Effector memory CD8-positive, alpha-beta T cell (primary cell): ENCODE measurements around the gene MRPS10.

Experiments used
- ATAC-seq: fragments of 150-1000 bp; cut with Tn5 transposase; replicated peaks from 2 replicates; pipeline ENCODE4 v1.10.0; 2021; ENCODE audit warnings: mild to moderate bottlenecking, moderate library complexity
- DNase-seq, 3 experiments: peaks; one replicate each; pipeline ENCODE4 v3.0.0; 2021
- H3K27ac Mint-ChIP-seq, 2 donors: one replicate each; pipeline ENCODE4 v1.8.0; 2022; ENCODE audit warnings: mild to moderate bottlenecking in 2 of 2, mixed read lengths in 2 of 2, moderate library complexity in 2 of 2
- H3K27me3 Mint-ChIP-seq, 2 donors: one replicate each; pipeline ENCODE4 v1.8.0; 2022; ENCODE audit warnings: mixed read lengths in 2 of 2
- H3K36me3 Mint-ChIP-seq: one replicate; pipeline ENCODE4 v1.8.0; 2022; ENCODE audit warnings: mild to moderate bottlenecking, moderate library complexity, mixed read lengths; ENCODE audit not compliant: insufficient read depth
- H3K4me1 Mint-ChIP-seq, 2 donors: one replicate each; pipeline ENCODE4 v1.8.0; 2022; ENCODE audit warnings: low read depth in 2 of 2, mixed read lengths in 2 of 2
- H3K4me3 Mint-ChIP-seq, 2 donors: one replicate each; pipeline ENCODE4 v1.8.0; 2022; ENCODE audit warnings: mild to moderate bottlenecking in 2 of 2, mixed read lengths in 2 of 2, moderate library complexity in 2 of 2
- H3K9me3 Mint-ChIP-seq, 2 donors: one replicate each; pipeline ENCODE4 v1.8.0; 2022; ENCODE audit warnings: mixed read lengths in 2 of 2

The MRPS10 gene

GRCh38 chr6:42254505-42254904 is 36.8 kb upstream of the MRPS10 start:
- ATAC-seq = no peak
- H3K4me3 Mint-ChIP-seq = no peak overlapping the region
- no peaks in the 10 kb centered on the region for H3K27me3 Mint-ChIP-seq
- H3K9me3 Mint-ChIP-seq = no peaks in the 10 kb centered on the region
- peaks cover 8 to 9% of the 10 kb centered on the region in 2 donors for H3K4me1 Mint-ChIP-seq
- H3K36me3 Mint-ChIP-seq = peaks cover 61% of the 10 kb centered on the region
- no peak for DNase-seq
- H3K27ac Mint-ChIP-seq = no peak overlapping the region

GRCh38 chr6:42251911-42252637 is 34.4 kb upstream of the MRPS10 start:
- peaks cover 57% of the 10 kb centered on the region for H3K36me3 Mint-ChIP-seq
- no peaks in the 10 kb centered on the region for H3K9me3 Mint-ChIP-seq
- H3K4me1 Mint-ChIP-seq = peaks cover 8 to 9% of the 10 kb centered on the region in 2 donors
- H3K27me3 Mint-ChIP-seq = no peaks in the 10 kb centered on the region
- no peak overlapping the region for H3K4me3 Mint-ChIP-seq
- DNase-seq (no peak), ATAC-seq (no peak)
- H3K27ac Mint-ChIP-seq = peak overlapping the region; percentile 72 to 79

- H3K36me3 Mint-ChIP-seq = peaks cover 55% of the 10 kb centered on the region
- H3K27ac Mint-ChIP-seq = peak overlapping the region in 1 of 2 donors; percentile 72
- no peaks in the 10 kb centered on the region for H3K9me3 Mint-ChIP-seq
- DNase-seq (no peak), ATAC-seq (no peak)
- no peak overlapping the region for H3K4me3 Mint-ChIP-seq
- peaks cover 8 to 9% of the 10 kb centered on the region in 2 donors for H3K4me1 Mint-ChIP-seq
- no peaks in the 10 kb centered on the region for H3K27me3 Mint-ChIP-seq
These were observed 33.8 kb upstream of the MRPS10 start for GRCh38 chr6:42251500-42251899.

GRCh38 chr6:42250274-42250931 is 32.7 kb upstream of the MRPS10 start:
- H3K36me3 Mint-ChIP-seq = peaks cover 52% of the 10 kb centered on the region
- no peaks in the 10 kb centered on the region for H3K27me3 Mint-ChIP-seq
- no peak overlapping the region for H3K27ac Mint-ChIP-seq
- no peak overlapping the region for H3K4me3 Mint-ChIP-seq
- DNase-seq (no peak), ATAC-seq (no peak)
- peaks cover 8 to 9% of the 10 kb centered on the region in 2 donors for H3K4me1 Mint-ChIP-seq
- H3K9me3 Mint-ChIP-seq = no peaks in the 10 kb centered on the region

GRCh38 chr6:42249279-42249678 is 31.6 kb upstream of the MRPS10 start:
- DNase-seq = no peak
- H3K9me3 Mint-ChIP-seq = no peaks in the 10 kb centered on the region
- no peak for ATAC-seq
- peaks cover 8 to 9% of the 10 kb centered on the region in 2 donors for H3K4me1 Mint-ChIP-seq
- H3K36me3 Mint-ChIP-seq = peaks cover 57% of the 10 kb centered on the region
- no peaks in the 10 kb centered on the region for H3K27me3 Mint-ChIP-seq
- no peak overlapping the region for H3K4me3 Mint-ChIP-seq
- no peak overlapping the region for H3K27ac Mint-ChIP-seq

- DNase-seq (no peak), ATAC-seq (no peak)
- Mint-ChIP-seq H3K4me1 (peaks cover 8% of the 10 kb centered on the region in 2 donors), H3K4me3 (no peak overlapping the region), H3K27ac (no peak overlapping the region), H3K9me3 (no peaks in the 10 kb centered on the region), H3K36me3 (peaks cover 63% of the 10 kb centered on the region), H3K27me3 (no peaks in the 10 kb centered on the region)
These were observed 25.4 kb upstream of the MRPS10 start for GRCh38 chr6:42243046-42243445.

GRCh38 chr6:42241915-42242314 is 24.3 kb upstream of the MRPS10 start:
- Mint-ChIP-seq H3K9me3 (no peaks in the 10 kb centered on the region), H3K4me1 (peaks cover 8 to 10% of the 10 kb centered on the region in 2 donors), H3K4me3 (no peak overlapping the region), H3K36me3 (peaks cover 62% of the 10 kb centered on the region), H3K27me3 (no peaks in the 10 kb centered on the region), H3K27ac (no peak overlapping the region)
- no peak for ATAC-seq
- DNase-seq = no peak

- DNase-seq (no peak), ATAC-seq (no peak)
- no peaks in the 10 kb centered on the region for H3K27me3 Mint-ChIP-seq
- H3K27ac Mint-ChIP-seq = peak overlapping the region; percentile 14 to 70
- H3K4me1 Mint-ChIP-seq = peaks cover 11 to 18% of the 10 kb centered on the region in 2 donors
- H3K4me3 Mint-ChIP-seq = no peak overlapping the region
- H3K9me3 Mint-ChIP-seq = no peaks in the 10 kb centered on the region
- peaks cover 60% of the 10 kb centered on the region for H3K36me3 Mint-ChIP-seq
These were observed 22.2 kb upstream of the MRPS10 start for GRCh38 chr6:42239736-42240375.

GRCh38 chr6:42239333-42239732 is 21.7 kb upstream of the MRPS10 start:
- no peak for DNase-seq
- Mint-ChIP-seq H3K4me3 (no peak overlapping the region), H3K4me1 (peaks cover 11 to 18% of the 10 kb centered on the region in 2 donors), H3K27ac (peak overlapping the region; percentile 14 to 70), H3K27me3 (no peaks in the 10 kb centered on the region), H3K36me3 (peaks cover 56% of the 10 kb centered on the region), H3K9me3 (no peaks in the 10 kb centered on the region)
- ATAC-seq = no peak

- peaks cover 47% of the 10 kb centered on the region for H3K36me3 Mint-ChIP-seq
- peaks cover 11 to 18% of the 10 kb centered on the region in 2 donors for H3K4me1 Mint-ChIP-seq
These were observed 20.2 kb upstream of the MRPS10 start for GRCh38 chr6:42237857-42238256.

GRCh38 chr6:42236682-42237473 is 19.2 kb upstream of the MRPS10 start:
- DNase-seq (no peak), ATAC-seq (no peak)
- peaks cover 37% of the 10 kb centered on the region for H3K36me3 Mint-ChIP-seq
- peak overlapping the region; percentile 59 to 85 for H3K27ac Mint-ChIP-seq
- no peak overlapping the region for H3K4me3 Mint-ChIP-seq
- no peaks in the 10 kb centered on the region for H3K9me3 Mint-ChIP-seq
- peaks cover 11 to 18% of the 10 kb centered on the region in 2 donors for H3K4me1 Mint-ChIP-seq
- no peaks in the 10 kb centered on the region for H3K27me3 Mint-ChIP-seq

More at GRCh38 chr6:42237857-42238256, 20.2 kb upstream of the MRPS10 start:
- H3K4me3 Mint-ChIP-seq = no peak overlapping the region
- DNase-seq (no peak), ATAC-seq (no peak)
- H3K9me3 Mint-ChIP-seq = no peaks in the 10 kb centered on the region
- H3K27me3 Mint-ChIP-seq = no peaks in the 10 kb centered on the region
- H3K27ac Mint-ChIP-seq = peak overlapping the region in 1 of 2 donors; percentile 85

GRCh38 chr6:42236030-42236429 is 18.4 kb upstream of the MRPS10 start:
- ATAC-seq (no peak), DNase-seq (no peak)
- H3K4me1 Mint-ChIP-seq = peaks cover 11 to 18% of the 10 kb centered on the region in 2 donors
- H3K9me3 Mint-ChIP-seq = no peaks in the 10 kb centered on the region
- peak overlapping the region; percentile 59 to 85 for H3K27ac Mint-ChIP-seq
- no peaks in the 10 kb centered on the region for H3K27me3 Mint-ChIP-seq
- H3K36me3 Mint-ChIP-seq = peaks cover 30% of the 10 kb centered on the region
- H3K4me3 Mint-ChIP-seq = no peak overlapping the region

GRCh38 chr6:42232035-42232434 is 14.4 kb upstream of the MRPS10 start:
- Mint-ChIP-seq H3K4me1 (peaks cover 3 to 13% of the 10 kb centered on the region in 2 donors), H3K36me3 (peaks cover 47% of the 10 kb centered on the region), H3K9me3 (no peaks in the 10 kb centered on the region), H3K27me3 (no peaks in the 10 kb centered on the region), H3K4me3 (no peak overlapping the region), H3K27ac (no peak overlapping the region)
- DNase-seq (no peak), ATAC-seq (no peak)
